SJSA1 (cell line): Measurements from ENCODE around the gene NEAT1. TPM values are rescaled to one million over a fixed set of nuclear protein-coding genes. Genes with fewer than 3 reads are reported as not detected.
A peak's percentile ranks its signal among the peaks of the same experiment; 100 is the strongest.

Experiments
- DNase-seq, 2 experiments: peaks; one replicate each; pipeline ENCODE4 v3.0.0-alpha.2; 2015 to 2020; ENCODE audit warnings: low spot score in 2 of 2, low read depth in 1 of 2
- H3K27ac ChIP-seq: fragments of 250-450 bp; sonication (Bioruptor Pico); 2 replicates; pipeline ENCODE4 v1.5.1; 2020; ENCODE audit warnings: mild to moderate bottlenecking, moderate library complexity
- H3K27me3 ChIP-seq: fragments of 250-450 bp; sonication (Bioruptor Pico); replicated peaks from 2 replicates; pipeline ENCODE4 v1.5.1; 2020; ENCODE audit warnings: mild to moderate bottlenecking, moderate library complexity
- H3K36me3 ChIP-seq: fragments of 250-450 bp; sonication (Bioruptor Pico); 2 replicates; pipeline ENCODE4 v1.5.1; 2020; ENCODE audit warnings: mild to moderate bottlenecking
- H3K4me1 ChIP-seq: fragments of 250-450 bp; sonication (Bioruptor Pico); replicated peaks from 2 replicates; pipeline ENCODE4 v1.6.1; 2021; ENCODE audit warnings: mild to moderate bottlenecking
- H3K4me3 ChIP-seq: fragments of 250-450 bp; sonication (Bioruptor Pico); 2 replicates; pipeline ENCODE4 v1.5.1; 2020; ENCODE audit warnings: mild to moderate bottlenecking
- H3K9me3 ChIP-seq: fragments of 250-450 bp; sonication (Bioruptor Pico); replicated peaks from 2 replicates; pipeline ENCODE4 v1.5.1; 2020; ENCODE audit warnings: mild to moderate bottlenecking
- total RNA-seq: library from RNA; depleted of rRNA; stranded (reverse); fragments of >200 nt; shearing (Covaris generic); gene quantifications from 2 replicates; pipeline ENCODE4 v1.2.3, GENCODE V29; 2014; rRNA removed

NEAT1 gene
- total RNA-seq = 6.9 and 12.1 TPM in 2 replicates

DNA sequence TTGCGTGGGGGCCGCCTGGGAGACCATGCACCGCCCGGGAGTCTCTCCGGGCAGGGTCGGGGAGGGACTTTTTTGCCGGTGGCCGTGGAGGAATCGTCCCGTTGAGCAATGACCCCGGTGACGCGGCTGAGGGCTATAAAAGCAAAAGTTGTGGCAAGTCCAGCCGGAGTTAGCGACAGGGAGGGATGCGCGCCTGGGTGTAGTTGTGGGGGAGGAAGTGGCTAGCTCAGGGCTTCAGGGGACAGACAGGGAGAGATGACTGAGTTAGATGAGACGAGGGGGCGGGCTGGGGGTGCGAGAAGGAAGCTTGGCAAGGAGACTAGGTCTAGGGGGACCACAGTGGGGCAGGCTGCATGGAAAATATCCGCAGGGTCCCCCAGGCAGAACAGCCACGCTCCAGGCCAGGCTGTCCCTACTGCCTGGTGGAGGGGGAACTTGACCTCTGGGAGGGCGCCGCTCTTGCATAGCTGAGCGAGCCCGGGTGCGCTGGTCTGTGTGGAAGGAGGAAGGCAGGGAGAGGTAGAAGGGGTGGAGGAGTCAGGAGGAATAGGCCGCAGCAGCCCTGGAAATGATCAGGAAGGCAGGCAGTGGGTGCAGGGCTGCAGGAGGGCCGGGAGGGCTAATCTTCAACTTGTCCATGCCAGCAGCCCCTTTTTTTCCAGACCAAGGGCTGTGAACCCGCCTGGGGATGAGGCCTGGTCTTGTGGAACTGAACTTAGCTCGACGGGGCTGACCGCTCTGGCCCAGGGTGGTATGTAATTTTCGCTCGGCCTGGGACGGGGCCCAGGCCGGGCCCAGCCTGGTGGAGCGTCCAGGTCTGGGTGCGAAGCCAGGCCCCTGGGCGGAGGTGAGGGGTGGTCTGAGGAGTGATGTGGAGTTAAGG, at the start of gene NEAT1:
Gene NEAT1, plus strand, starts transcription at position 166 of the 883 bp plus-strand sequence.
- Histone ChIP-seq H3K4me1 (peaks cover 98% of the 10 kb centered on the region), H3K9me3 (no peaks in the 10 kb centered on the region; the same call in 1 of the 2 replicates), H3K27me3 (no peaks in the 10 kb centered on the region; the same call in 1 of the 2 replicates), H3K27ac (peak within 1 kb of the TSS; percentile 99), H3K4me3 (peak within 1 kb of the TSS; percentile 44), H3K36me3 (peaks cover 37% of the 10 kb centered on the region)
- DNase-seq = peak; percentile 96 to 99

DNA sequence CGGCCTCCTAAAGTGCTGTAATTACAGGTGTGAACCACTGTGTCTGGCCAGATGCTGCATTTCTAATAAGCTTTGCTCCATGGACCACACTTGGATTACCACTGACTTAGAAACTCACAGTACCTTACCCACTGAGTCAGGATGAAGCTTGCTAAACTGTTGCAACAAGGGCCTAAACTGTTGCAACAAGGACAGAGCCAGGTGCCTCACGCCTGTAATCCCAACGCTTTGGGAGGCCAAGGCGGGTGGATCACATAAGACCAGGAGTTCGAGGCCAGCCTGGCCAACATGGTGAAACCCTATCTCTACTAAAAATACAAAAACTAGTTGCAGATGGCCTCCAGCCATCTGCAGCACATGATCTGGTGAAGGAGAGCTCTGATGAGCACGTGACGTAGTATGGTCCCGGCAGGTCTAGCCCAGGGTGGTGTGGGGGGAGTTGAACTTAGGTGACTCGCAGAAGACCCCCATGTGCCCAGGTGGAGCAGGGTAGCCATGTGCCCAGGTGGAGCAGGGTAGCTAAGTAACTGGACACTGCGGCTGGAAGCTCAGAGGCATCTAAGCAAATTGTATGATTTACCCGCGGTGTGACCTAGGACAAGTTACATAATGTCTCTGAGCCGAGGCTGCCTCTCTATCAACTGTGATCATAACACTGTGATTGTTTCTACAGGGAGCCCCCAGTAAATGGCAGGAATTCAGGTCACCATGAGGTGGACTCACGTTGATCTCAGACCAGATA, 48.6 kb upstream of the NEAT1 start:
- Histone ChIP-seq H3K36me3 (no peaks in the 10 kb centered on the region), H3K4me1 (peaks cover 20% of the 10 kb centered on the region), H3K9me3 (no peaks in the 10 kb centered on the region), H3K4me3 (no peak overlapping the region), H3K27ac (no peak overlapping the region), H3K27me3 (no peaks in the 10 kb centered on the region)
- no peak for DNase-seq

- Histone ChIP-seq H3K27ac (no peak overlapping the region), H3K27me3 (no peaks in the 10 kb centered on the region), H3K4me3 (no peak overlapping the region), H3K36me3 (no peaks in the 10 kb centered on the region), H3K4me1 (peaks cover 20% of the 10 kb centered on the region), H3K9me3 (no peaks in the 10 kb centered on the region)
- DNase-seq = no peak
Measured at GRCh38 chr11:65375012-65375411, 47.6 kb upstream of the NEAT1 start.

- H3K27me3 ChIP-seq = no peaks in the 10 kb centered on the region
- H3K4me1 ChIP-seq = peaks cover 17% of the 10 kb centered on the region
- no peak overlapping the region for H3K4me3 ChIP-seq
- H3K27ac ChIP-seq = no peak overlapping the region
- H3K9me3 ChIP-seq = no peaks in the 10 kb centered on the region
- DNase-seq = no peak
- H3K36me3 ChIP-seq = no peaks in the 10 kb centered on the region
Measured at GRCh38 chr11:65376138-65376713, 46.4 kb upstream of the NEAT1 start.

GRCh38 chr11:65377036-65377435, 45.6 kb upstream of the NEAT1 start:
- Histone ChIP-seq H3K4me3 (no peak overlapping the region), H3K9me3 (no peaks in the 10 kb centered on the region), H3K4me1 (peaks cover 17% of the 10 kb centered on the region), H3K36me3 (no peaks in the 10 kb centered on the region), H3K27me3 (no peaks in the 10 kb centered on the region), H3K27ac (no peak overlapping the region)
- DNase-seq = no peak

GRCh38 chr11:65377777-65378176, 44.8 kb upstream of the NEAT1 start:
- peaks cover 22% of the 10 kb centered on the region for H3K4me1 ChIP-seq
- H3K4me3 ChIP-seq = no peak overlapping the region
- H3K9me3 ChIP-seq = no peaks in the 10 kb centered on the region
- DNase-seq = no peak
- no peaks in the 10 kb centered on the region for H3K27me3 ChIP-seq
- H3K36me3 ChIP-seq = no peaks in the 10 kb centered on the region
- no peak overlapping the region for H3K27ac ChIP-seq

- H3K4me3 ChIP-seq = no peak overlapping the region
- DNase-seq = no peak
- peaks cover 28% of the 10 kb centered on the region for H3K4me1 ChIP-seq
- no peaks in the 10 kb centered on the region for H3K9me3 ChIP-seq
- no peaks in the 10 kb centered on the region for H3K27me3 ChIP-seq
- no peak overlapping the region for H3K27ac ChIP-seq
- no peaks in the 10 kb centered on the region for H3K36me3 ChIP-seq
Measured at GRCh38 chr11:65378208-65378927, 44.2 kb upstream of the NEAT1 start.

DNA sequence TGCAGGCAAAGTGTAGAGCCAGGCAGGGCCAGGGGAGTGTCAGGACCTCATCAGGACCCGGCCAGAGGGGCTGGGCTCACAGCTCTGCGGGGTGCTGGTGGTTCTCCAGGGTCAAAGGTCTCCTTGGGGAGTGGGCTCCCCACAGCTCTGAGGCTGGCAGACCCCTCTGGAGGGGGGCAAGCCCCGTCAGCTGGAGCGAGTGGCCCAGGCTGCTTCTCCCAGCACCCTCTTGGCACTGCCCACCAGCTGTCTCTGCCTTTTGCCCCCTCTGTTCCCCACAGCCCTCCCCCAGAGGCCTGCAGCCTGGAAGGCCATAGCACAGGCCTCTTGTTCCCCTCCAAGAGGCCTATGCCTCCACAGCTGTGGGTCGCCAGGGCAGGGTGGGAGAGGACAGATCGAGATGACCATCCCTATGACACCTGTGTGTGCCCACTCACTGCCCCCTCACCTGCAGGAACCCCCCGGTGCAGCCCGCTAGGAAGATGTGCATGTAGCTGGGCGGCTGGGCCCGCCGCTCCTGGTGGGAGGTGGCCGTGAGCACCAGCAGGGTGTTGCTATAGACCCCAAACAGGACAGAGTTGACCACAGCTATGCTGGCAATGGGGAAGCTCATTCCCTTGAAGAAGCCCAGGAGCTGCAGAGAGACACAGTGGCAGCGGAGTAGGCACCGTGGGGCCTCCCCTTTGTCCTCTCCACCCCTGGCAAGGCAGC, 43.5 kb upstream of the NEAT1 start:
- H3K9me3 ChIP-seq = no peaks in the 10 kb centered on the region
- DNase-seq = no peak
- H3K4me1 ChIP-seq = peaks cover 35% of the 10 kb centered on the region
- H3K27me3 ChIP-seq = no peaks in the 10 kb centered on the region
- H3K36me3 ChIP-seq = no peaks in the 10 kb centered on the region
- H3K27ac ChIP-seq = no peak overlapping the region
- H3K4me3 ChIP-seq = no peak overlapping the region

DNA sequence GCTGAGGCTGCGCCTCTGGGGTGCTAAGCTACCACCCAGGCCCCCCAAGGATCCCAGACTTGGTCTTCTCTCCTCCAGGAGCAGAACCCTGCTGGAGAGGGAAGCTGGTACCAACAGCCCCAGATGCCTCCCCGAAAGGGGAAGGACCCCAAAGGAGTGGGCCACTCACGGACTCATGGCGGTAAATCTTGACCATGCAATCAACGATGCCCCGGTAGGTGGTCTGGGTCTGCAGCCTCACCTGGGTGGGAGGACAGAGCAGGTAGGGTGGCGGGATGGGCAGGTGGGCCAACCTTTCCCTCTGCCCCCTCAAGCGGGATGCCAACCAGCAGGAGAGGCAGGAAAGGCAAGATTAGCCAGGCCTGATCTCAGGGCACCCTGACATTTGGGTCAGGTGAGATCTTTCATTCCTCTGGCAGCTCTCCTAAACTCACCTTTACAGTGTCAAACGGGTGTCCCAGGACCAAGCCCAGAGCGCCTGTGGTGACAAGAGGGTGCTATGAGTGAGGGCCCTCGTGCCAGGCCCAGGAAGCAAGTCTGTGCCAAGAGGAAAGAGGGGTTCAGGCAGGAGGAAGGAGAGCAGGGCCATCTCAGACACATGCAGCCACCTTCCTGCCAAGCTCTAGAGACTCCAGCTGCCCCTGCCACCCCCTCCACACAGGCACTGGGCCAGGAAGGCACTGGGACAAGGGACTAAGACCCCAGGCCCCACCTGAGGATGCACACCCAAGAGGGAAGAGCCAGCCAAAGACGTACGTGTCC, 42.7 kb upstream of the NEAT1 start:
- Histone ChIP-seq H3K27ac (no peak overlapping the region), H3K4me3 (no peak overlapping the region), H3K9me3 (no peaks in the 10 kb centered on the region), H3K36me3 (no peaks in the 10 kb centered on the region), H3K27me3 (no peaks in the 10 kb centered on the region), H3K4me1 (peaks cover 43% of the 10 kb centered on the region)
- DNase-seq = no peak

- Histone ChIP-seq H3K27ac (0 out of 2 replicates have a peak overlapping the region, but pooled peaks have one; percentile 92), H3K27me3 (no peaks in the 10 kb centered on the region), H3K4me3 (no peak overlapping the region), H3K9me3 (no peaks in the 10 kb centered on the region), H3K4me1 (peaks cover 50% of the 10 kb centered on the region), H3K36me3 (no peaks in the 10 kb centered on the region)
- no peak for DNase-seq
Measured at GRCh38 chr11:65380460-65381119, 42.0 kb upstream of the NEAT1 start.

DNA sequence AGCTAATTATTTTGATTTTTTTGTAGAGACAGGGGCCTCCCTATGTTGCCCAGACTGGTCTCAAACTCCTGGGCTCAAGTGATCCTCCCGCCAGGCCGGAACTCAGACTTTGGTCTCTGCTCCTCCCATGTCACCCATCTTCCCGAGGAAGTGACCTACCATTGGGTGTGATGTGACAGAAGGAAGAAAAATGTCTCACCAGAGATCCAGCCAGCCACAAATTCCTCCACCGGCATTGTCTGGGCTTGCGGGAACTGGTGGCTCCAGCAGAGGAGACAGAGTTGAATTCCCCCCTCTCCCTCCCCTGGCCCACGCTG, 40.9 kb upstream of the NEAT1 start:
- H3K9me3 ChIP-seq = peaks cover 2% of the 10 kb centered on the region; the same call in 1 of the 2 replicates
- peak in 1 of 2 experiments; percentile 97 for DNase-seq
- peaks cover 59% of the 10 kb centered on the region for H3K4me1 ChIP-seq
- peak overlapping the region; percentile 92 for H3K27ac ChIP-seq
- peaks cover 6% of the 10 kb centered on the region for H3K36me3 ChIP-seq
- no peaks in the 10 kb centered on the region for H3K27me3 ChIP-seq
- H3K4me3 ChIP-seq = peak overlapping the region; percentile 22
